GM21515 (cell line): ENCODE results near the gene ASPHD1.
"Not testable (repeated sequence)": the region's sequence is repeated elsewhere in the genome, so short reads cannot be mapped to it uniquely, and the experiment has no call there.

Experiments used
- ATAC-seq: cut with Tn5 transposase; IDR thresholded peaks from one replicate; pipeline ENCODE4 v1.9.1; 2021; ENCODE audit not compliant: unreplicated experiment

ASPHD1 gene

DNA sequence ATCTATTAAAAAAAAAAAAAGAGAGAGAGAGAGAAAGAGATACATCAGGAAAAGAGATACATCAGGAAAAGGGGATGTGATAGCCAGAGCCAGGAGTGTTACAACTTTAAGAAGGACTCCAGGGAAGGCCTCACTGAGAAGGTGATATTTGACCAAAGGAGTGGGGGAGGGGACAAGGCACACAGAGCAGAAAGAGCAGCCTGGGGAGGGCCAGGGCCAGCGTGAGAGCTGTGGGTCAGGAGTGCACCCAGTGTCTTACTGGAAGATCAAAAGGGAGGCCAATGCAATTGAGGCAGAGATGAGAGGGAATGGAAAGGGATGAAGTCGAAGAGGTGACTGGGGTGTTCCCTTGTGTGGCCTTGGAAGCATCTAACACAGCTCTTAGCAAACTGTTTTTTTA lies 7.7 kb downstream of the ASPHD1 start:
- ATAC-seq: no peak

DNA sequence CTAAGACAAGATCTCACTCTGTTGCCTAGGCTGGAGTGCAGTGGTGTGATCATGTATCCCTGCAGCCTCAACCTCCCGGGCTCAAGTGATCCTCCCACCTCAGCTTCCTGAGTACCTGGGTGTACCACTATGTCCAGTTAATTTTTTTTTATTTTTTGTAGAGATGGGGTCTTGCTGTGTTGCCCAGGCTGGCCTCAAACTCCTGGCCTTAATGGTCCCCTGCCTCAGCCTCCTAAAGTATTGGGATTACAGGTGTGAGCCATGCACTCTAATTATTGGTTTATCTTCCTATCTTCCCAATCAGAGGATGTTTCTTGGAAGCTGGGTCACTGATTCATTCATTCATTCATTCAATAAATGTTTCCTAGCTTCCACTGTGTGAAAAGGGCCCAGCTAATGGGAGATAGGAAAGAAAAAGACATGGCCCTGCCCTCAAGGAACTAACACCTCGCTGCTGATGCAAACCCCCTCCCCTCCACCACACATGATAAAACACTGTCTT lies 8.5 kb downstream of the ASPHD1 start:
- ATAC-seq: no peak

DNA sequence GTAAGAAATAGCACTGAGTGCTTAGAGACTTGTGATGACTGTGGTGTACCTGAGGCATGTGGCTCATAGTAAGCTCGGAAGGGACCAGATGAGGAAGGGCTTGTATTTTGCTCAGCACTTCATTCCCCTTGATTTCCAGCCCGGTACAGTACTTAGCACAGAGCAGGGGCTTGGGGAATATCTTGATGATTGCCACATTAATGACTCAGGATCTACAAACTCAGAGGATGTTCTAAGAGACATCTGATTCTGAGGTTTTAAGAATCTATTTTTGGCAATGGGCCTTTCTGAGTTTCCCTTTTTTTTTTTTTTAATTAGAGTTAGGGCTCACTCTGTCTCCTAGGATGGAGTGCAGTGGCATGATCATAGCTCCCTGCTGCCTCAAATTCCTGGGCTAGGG lies 9.1 kb downstream of the ASPHD1 start:
- ATAC-seq: no peak

DNA sequence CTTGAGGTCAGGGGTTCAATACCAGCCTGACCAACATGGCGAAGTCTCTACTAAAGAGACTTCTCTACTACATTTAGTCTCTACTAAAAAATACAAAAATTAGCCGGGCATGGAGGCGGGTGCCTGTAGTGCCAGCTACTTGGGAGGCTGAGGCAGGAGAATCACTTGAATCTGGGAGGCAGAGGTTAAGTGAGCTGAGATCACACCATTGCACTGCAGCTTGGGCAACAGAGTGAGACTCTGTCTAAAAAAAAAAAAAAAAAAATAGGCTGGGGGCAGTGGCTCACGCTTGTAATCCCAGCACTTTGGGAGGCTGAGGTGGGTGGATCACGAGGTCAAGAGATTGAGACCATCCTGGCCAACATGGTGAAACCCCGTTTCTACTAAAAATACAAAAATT lies 9.6 kb downstream of the ASPHD1 start:
- ATAC-seq: not testable (repeated sequence)

DNA sequence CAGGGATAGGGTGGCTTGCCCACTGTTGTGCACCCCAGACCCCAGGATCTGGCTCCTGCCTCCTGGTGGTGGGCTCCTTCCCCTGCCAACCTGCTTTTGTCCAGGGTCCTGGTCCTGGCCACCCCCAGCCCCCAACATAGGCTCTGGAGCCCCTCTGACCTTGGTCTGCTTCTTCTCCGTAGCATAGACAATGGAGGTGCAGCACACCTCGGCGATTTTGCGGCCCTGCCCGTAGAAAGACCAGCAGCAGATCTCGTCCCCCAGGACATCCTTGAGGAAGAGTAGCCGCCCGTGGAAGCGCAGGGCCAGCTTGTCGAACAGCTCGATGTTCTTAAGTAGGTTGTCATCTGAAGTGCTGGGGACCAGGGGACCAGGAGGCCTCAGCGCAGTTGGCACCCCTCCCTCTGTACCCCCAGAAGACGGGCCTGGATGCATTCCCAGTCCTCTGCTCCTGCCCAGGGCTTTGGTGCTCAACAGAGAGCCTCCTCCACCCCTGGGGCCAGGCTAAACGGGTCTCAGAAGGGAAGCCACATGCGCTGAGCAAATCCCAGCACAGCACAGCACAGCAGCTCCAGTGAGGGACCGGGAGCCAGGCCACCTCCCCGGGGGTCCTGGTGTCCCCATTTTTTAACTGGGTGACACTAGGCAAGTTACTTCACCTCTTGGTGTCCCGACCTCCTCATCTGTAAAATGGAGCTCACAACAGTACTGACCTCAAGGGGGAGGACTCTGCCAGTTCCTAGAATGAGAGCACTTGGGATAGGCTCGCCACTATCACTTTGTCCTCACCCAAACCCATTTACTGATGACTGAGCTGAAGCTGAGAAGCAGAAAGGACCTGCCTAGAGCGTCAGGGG lies 10.8 kb downstream of the ASPHD1 start:
- ATAC-seq: no peak

DNA sequence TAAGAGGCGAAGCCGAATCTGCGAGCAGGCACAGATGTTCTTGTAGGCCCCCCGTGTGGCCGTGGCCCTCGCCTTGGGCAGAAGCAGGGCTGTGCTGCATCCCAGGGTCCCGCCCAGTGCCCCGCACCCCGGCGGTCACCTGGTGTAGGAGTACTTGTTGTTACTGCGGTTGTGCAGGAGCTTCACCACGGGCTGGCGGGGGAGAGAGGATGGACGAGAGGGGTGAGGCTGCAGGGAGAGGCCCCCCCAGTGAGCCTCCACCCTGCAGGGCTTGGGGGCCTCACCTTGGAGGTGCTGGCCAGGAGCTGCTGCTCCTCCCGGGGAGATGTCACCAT lies 11.4 kb downstream of the ASPHD1 start:
- no peak for ATAC-seq

DNA sequence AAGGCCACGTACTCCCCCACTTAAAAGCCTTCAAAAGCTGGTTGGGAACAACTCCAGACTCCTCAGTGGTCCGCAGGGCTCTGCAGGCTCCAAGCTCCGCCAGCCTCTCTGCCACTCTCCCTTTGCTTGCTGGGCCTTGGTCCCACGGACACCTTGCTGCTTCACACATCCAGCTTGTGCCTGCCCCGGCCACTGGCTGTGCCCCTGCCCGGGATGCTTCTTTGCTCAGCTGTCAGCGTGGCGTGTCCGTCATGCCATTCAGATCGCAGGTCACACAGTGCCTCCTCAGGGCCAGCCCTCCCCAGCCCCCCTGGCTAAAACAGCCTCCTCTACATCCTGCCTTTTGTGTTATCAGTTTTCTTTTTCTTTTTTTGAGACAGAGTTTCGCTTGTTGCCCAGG lies 11.8 kb downstream of the ASPHD1 start:
- ATAC-seq: no peak

DNA sequence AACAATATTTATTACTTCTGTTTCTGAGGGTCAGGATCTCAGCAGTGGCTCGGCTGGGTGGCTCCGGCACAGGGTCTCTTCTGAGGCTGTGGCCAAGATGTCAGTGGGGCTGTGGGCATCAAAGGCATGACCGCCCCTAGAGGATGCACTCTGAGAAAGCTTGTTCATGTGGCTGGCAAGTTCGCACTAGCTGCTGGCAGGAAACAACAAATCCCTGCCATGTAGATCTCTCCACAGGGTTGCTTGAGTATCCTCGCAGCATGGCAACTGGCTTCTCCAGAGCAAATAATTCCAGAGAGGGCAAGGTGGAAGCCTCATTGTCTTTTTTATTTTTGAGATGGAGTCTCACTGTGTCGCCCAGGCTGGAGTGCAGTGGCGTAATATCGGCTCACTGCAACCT lies 13.2 kb downstream of the ASPHD1 start:
- no peak for ATAC-seq

DNA sequence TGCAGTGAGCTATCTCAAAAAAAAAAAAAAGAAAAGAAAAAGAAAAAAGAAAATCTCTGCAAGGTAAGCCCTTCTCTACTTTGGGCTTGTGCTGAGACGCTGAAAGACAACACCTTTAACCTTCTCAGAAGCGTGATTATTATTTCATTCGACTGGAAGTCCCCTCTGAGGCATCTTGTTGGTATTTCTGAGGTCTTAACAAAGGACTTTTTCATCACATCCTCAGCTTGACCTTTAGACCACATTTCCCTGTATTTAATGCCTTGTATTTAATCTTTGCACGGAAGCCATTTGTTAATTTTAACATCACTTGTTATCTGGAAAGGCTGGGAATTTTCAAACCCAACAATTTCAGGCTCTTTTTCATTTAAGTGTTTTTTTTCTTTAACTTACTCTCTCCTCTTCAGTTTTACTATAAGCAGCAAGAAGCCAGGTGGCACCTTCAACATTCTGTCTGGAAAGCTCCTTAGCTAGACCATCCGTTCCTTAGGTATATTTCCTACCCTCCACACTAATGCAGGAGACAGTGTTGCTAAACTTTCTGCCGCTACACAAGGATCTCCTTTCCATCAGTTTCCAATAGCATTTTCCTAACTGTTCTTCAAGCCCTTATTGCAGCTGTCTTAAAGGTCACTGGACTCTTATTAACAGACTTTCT lies 15.4 kb downstream of the ASPHD1 start:
- ATAC-seq: no peak

DNA sequence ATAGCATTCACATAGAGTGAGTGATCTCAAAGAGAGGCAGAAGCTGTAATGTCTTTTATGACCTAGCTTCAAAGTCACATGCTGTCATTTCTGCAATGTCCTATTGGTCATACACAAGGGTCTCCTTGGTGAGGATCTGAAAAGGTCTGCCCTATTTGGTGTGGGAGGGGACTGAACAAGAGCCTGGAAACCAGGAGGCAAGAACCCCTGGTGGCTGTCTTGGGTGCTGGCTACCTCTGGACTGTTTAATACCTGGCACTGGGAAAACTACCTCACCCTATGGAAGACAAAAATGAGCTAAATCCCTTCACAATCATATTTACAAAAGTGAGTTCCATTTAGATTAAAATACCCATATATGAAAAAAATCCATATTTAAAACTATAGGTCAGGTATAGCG lies 16.7 kb downstream of the ASPHD1 start:
- ATAC-seq: no peak

DNA sequence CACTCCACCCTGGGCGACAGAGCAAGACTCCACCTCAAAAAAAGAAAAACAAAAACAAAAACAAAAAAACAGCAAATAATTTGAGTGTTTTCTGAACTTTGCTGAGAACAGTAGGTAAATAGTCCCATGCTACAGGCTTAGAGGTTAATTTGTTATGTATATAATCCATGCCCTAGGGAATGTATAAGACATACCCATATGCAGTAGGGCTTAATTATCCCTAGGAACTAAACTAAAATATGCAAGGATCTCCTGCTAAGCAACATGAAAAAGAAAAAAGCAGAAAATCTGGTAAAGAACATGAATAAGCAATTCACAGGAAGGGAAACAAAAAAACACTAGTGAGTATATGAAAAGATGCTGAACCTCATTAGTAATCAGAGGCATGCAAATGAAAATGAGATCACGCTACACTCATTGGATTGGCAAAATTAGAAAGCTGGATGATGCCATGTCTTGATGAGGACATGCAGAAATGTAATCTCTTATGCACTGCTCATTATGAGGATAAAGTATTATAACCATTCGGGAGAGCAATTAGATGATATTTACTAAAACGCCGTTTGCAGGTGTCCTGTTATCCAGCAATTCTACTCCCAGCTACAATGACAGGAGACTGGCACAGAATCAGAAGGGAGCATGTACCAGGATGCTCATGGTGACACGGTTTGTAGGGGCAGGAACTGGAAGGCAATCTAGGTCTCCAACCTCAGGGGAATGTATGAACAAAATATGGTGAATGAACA lies 20.2 kb downstream of the ASPHD1 start:
- ATAC-seq: no peak

DNA sequence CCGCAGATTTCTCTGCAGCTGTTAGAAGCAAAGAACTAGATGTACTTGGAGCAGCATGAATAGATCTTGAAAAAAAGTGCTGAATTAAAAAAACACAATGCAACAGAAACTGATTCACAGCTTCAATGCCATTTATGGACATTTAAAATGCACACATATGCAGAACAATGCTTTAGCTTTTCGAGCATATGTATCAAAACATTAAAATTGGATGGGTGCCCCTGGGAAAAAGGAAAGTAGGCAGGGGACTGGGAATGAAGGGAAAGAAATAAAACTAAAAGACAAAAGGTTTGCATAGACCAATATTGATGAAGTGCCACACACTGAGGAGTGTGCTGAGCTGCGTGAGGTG lies 20.7 kb downstream of the ASPHD1 start:
- no peak for ATAC-seq

DNA sequence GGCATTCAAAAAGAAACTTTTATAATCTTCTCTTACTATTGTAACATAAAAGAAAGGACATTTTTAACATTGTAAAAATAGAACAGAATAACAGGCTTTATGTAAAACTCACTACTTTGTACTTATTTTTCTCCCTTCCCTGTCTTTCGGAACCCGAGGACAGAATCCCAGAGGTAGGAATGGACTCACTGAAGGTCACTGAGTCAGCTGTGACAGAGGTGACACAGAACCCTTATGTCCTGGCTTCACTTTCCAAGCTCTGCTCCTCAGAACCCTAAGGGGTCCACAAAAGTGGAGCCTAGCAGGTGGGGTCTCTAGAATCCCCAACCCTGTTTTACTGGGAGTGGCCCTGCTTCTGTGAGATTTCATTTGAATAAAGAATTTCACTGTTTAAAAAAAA lies 22.0 kb downstream of the ASPHD1 start:
- ATAC-seq: no peak

DNA sequence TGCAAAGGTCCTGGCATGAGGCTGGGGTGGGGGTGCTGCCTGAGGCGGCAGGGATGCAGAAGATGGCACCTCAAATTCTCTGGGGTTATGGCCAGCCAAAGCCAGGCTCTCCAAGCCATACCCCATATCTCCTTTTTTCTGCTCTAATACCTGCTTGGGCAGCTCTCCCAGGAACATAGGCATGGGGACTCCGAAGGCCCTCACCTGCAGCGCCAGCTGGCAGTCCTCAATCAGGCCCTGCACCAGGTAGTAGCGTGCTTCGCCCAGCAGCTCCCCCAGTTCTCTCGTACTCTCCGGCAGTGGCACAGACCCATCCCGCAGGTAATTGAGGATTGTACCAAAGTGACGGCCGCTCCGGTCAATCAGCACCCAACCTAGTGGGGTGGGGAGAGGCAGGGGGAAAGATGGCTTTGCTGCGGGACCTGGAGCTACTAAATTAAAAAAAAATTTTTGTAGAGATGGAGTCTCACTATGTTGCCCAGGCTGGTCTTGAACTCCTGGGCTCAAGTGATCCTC lies 22.8 kb downstream of the ASPHD1 start:
- no peak for ATAC-seq

DNA sequence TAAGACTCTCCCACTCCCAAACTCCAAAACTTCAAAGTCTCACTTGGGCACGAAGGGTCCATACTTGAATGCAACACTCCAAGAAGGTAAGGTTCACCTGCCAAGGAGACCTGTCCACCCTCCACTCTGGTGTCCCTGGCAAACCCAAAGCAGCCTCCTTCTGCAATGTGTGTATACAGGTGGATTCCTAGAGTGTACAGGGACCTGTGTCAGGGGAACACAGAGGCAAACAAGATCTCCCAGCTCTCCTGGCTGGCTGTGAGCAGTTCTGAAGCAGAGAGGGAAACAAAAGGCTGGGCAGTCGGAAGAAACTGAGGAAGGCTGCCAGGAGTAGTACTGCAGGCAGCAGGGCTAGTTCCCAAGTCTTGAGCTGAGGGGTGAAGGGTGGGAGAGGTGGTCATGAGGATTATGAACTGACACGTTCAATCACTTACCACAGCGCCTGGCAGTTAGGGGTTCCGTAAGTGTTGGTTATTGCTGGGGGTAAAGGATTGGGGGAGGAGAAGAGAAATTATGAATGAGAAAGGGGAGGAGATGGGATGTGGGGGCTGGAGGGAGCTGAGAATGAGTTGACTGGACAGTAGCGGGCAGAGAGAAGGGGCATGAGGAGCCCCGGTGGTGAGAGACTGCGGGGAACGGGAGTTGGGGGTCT lies 24.9 kb downstream of the ASPHD1 start:
- ATAC-seq: no peak

DNA sequence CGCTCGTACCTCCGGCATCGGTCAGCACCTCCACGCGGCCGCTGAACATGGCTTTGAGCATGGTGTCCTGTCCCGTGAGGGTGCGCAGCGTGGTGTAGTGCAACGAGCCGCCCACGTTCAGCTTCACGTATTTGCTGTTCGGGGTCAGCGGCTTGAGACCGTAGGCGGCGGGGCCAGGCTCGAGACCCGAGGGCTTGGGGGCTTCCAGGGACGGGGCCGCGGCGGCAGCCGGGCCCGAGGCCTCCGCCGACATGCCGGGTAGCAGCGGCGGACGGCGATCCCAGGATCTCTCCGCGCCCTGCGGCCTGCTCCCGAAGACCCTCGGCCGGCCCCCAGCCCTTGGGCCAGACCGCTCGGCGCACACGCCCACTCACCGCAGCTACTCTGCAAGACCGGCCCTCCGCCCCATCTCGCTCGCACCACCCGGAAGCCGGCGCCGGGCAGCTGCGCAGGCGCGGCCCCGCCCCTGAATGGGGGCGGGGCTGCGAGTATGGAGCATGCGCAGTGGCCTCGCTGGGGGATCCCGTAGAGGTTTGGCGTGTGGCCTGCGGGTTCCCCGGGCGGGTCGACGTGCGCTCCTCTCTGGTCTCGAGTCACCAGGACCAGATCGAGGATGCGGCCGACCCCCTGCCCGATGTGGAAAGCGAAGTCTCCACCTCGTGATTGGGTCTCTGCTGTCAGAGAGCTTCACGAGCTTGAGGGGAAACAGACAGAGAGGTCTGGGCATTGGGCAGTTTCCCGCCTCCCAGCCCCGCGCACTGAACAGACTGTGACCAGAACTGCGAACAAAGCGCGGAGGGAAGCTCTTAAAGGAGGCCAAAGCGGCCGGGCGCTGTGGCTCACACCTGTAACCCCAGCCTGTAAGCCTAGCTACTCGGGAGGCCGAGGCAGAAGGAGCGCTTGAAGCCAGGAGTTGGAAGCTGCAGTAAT lies 25.8 kb downstream of the ASPHD1 start, which contains the start of gene KCTD13:
KCTD13 (minus strand) TSS at position 446 of the 930 bp plus-strand sequence; CDS start at position 253, 193 bp downstream.
- ATAC-seq: peak; percentile 80

DNA sequence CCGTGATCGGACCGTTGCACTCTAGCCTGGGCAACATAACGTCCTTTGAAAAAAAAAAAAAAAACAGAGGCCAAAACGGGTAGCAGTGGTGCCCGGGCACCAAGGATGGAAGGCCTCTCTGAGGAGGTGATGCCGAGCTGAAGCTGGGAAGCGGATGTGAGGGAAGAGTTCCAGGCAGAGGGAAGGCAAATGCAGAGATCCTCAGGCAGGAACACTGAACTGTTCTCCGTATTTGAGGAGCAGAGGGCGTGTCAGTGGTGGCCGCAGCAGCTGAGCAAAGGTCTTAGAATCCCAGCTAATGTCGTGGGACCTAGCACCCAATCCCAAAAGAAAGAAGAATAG lies 26.4 kb downstream of the ASPHD1 start:
- ATAC-seq: no peak

DNA sequence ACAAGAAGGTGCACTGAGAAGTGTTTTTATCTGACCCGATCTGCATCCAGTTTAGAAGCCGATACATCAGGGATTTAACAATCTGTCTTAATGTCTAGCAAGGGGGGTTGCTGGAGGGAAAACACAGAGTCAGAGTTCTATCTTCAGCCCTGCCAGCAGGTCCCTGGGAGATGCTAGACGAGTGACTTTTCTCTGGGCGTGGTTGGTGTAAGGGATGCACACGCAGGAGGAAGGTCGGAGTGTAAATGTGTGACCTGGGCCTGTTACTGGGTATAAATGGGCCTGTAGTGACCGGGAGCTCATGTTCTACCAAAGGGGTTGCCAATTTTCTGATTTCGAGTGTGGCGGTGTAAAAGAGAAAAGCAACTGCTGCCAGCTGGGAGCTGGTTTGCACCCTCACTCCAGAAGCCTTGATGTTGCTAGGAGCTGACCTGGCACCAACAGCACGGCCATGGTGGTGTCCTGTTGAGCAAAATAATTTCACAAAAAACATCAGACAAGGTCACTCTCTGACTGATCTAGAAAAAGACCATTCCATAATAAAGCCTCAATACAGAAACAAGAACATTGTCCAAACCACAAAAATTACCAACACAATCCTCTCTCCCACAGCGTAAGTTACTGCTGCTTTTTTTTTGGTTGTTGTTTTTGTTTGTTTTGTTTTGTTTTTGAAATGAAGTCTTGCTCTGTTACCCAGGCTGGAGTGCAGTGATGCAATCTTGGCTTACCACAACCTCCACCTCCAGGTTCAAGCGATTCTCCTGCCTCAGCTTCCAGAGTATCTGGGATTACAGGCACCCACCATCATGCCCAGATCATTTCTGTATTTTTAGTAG lies 27.0 kb downstream of the ASPHD1 start:
- ATAC-seq: no peak

DNA sequence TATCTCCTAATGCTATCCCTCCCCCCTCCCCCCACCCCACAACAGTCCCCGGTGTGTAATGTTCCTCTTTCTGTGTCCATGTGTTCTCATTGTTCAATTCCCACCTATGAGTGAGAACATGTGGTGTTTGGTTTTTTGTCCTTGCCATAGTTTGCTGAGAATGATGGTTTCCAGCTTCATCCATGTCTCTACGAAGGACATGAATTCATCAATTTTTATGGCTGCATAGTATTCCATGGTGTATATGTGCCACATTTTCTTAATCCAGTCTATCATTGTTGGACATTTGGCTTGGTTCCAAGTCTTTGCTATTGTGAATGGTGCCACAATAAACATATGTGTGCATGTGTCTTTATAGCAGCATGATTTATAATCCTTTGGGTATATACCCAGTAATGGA lies 31.5 kb downstream of the ASPHD1 start:
- not testable (repeated sequence) for ATAC-seq
